ENCODE measurements around the gene LDLRAD3. TPM values are rescaled to one million over a fixed set of nuclear protein-coding genes. Genes with fewer than 3 reads are reported as not detected.
A peak's percentile ranks its signal among the peaks of the same experiment; 100 is the strongest.

Gene LDLRAD3, protein sequence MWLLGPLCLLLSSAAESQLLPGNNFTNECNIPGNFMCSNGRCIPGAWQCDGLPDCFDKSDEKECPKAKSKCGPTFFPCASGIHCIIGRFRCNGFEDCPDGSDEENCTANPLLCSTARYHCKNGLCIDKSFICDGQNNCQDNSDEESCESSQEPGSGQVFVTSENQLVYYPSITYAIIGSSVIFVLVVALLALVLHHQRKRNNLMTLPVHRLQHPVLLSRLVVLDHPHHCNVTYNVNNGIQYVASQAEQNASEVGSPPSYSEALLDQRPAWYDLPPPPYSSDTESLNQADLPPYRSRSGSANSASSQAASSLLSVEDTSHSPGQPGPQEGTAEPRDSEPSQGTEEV
- total RNA-seq, result 15.0 and 18.2 TPM in 2 replicates
- long read RNA-seq, transcript LDLRAD3-201 (6 exons, 3,798 nt), result major isoform, 26 of 50 reads
- long read RNA-seq, partial matches to known transcripts, result 5 of 50 reads
- long read RNA-seq, other reads (novel, unspliced or antisense), result 17 of 50 reads

DNA sequence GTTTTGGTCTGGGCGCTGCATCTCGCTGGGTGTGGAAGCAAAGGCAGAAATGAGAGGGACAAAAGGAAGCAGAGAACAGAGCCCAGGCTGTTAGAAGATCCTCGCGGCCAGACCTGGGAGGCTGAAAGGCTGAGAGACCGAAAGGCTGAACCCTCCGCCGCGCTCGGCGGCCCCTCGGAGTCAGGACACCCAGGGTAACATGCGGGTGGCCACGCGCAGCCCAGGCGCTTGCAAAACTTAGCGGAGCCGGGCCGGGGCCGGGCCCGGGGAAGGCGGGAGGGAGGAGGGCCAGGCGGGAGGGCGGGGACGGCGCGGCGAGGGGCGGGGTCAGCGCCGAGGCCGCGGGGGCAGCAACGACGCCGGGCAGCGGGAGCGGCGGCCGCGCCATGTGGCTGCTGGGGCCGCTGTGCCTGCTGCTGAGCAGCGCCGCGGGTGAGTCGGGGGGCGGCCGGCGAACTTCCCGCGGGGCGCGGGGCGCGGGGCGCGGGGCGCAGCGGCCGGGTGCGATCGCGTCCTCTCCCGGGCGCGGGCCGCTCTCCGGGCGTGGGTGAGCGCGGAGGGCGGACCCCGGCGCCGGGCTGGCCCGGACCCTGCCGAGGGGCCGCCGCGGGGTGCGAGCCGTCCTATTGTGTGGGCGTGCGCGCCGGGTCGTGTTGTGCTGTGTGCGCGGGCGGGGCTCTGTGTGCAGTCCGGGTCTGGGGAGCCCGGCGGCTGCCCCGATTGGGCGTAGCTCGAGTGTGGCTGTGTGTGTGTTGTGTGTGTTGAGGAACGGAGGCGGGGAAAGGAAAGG, at the start of gene LDLRAD3:
TSS of gene LDLRAD3 (plus strand) at position 350 of the 790 bp plus-strand sequence. CDS start at position 387, 37 bp downstream.
- H3K27ac Mint-ChIP-seq (ENCODE audit: unreplicated experiment), result peak within 1 kb of the TSS; percentile 84
- TF ChIP-seq, protein P1, sequence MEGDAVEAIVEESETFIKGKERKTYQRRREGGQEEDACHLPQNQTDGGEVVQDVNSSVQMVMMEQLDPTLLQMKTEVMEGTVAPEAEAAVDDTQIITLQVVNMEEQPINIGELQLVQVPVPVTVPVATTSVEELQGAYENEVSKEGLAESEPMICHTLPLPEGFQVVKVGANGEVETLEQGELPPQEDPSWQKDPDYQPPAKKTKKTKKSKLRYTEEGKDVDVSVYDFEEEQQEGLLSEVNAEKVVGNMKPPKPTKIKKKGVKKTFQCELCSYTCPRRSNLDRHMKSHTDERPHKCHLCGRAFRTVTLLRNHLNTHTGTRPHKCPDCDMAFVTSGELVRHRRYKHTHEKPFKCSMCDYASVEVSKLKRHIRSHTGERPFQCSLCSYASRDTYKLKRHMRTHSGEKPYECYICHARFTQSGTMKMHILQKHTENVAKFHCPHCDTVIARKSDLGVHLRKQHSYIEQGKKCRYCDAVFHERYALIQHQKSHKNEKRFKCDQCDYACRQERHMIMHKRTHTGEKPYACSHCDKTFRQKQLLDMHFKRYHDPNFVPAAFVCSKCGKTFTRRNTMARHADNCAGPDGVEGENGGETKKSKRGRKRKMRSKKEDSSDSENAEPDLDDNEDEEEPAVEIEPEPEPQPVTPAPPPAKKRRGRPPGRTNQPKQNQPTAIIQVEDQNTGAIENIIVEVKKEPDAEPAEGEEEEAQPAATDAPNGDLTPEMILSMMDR (IDR thresholded peaks at IDR 0.05), result no peak
- H3K27me3 Mint-ChIP-seq (ENCODE audit: unreplicated experiment), result peaks cover 5% of the 10 kb centered on the region
- H3K36me3 Mint-ChIP-seq (ENCODE audit: unreplicated experiment), result no peaks in the 10 kb centered on the region
- H3K9me3 Mint-ChIP-seq (ENCODE audit: unreplicated experiment), result no peaks in the 10 kb centered on the region
- peak within 1 kb of the TSS; percentile 90 for H3K4me3 Mint-ChIP-seq (ENCODE audit: unreplicated experiment)
- peaks cover 31% of the 10 kb centered on the region for H3K4me1 Mint-ChIP-seq (ENCODE audit: unreplicated experiment)
- DNase-seq (ENCODE audit: extremely low spot score, unreplicated experiment), result peak; percentile 92

DNA sequence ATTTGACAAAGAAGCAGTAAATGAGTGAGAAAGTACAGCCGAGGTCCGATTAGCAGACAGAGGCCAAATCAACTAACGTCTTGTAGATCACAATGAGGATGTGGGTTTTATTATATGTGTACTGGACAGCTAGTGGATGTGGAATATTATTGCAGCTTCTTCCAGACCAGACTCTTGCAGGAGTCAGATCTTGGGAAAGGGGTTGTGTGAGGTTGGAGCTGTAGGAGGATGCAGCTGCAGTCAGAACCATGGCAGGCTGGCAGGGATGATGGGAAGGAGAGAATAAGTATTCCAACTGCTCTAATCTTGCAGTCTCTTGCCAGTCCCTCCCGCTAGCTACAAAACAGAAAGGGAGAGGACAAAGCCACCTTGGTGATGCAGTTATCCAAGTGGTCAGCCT, 46.8 kb upstream of the LDLRAD3 start:
- TF ChIP-seq, protein P1 (IDR thresholded peaks at IDR 0.05), result no peak
- Mint-ChIP-seq H3K4me1 (ENCODE audit: unreplicated experiment) (no peaks in the 10 kb centered on the region), H3K4me3 (ENCODE audit: unreplicated experiment) (no peak overlapping the region), H3K36me3 (ENCODE audit: unreplicated experiment) (peaks cover 3% of the 10 kb centered on the region), H3K27me3 (ENCODE audit: unreplicated experiment) (peaks cover 40% of the 10 kb centered on the region), H3K9me3 (ENCODE audit: unreplicated experiment) (peaks cover 7% of the 10 kb centered on the region), H3K27ac (ENCODE audit: unreplicated experiment) (no peak overlapping the region)
- DNase-seq (ENCODE audit: extremely low spot score, unreplicated experiment), result no peak

DNA sequence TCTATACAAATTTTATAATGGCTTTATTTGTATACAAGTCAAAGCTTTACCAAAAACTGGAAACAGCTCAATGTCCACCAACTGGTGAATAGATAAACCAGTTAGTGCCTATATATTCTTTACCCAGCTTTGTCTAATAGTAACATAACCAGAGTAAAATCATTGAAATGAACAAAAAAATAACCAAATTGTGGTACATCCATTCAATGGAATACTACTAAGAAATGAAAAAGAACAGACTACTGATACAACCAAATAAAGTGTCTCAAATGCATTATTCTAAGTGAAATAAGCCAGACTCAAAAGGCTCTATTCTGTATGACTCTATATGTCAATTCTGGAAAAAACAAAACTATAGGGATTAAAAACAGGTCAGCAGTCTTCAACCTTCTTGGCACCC, 40.9 kb upstream of the LDLRAD3 start:
- Mint-ChIP-seq H3K9me3 (ENCODE audit: unreplicated experiment) (peaks cover 17% of the 10 kb centered on the region), H3K36me3 (ENCODE audit: unreplicated experiment) (peaks cover 8% of the 10 kb centered on the region), H3K4me3 (ENCODE audit: unreplicated experiment) (no peak overlapping the region), H3K27me3 (ENCODE audit: unreplicated experiment) (peaks cover 10% of the 10 kb centered on the region), H3K27ac (ENCODE audit: unreplicated experiment) (no peak overlapping the region), H3K4me1 (ENCODE audit: unreplicated experiment) (peaks cover 7% of the 10 kb centered on the region)
- TF ChIP-seq, protein P1 (IDR thresholded peaks at IDR 0.05), result no peak
- no peak for DNase-seq (ENCODE audit: extremely low spot score, unreplicated experiment)

DNA sequence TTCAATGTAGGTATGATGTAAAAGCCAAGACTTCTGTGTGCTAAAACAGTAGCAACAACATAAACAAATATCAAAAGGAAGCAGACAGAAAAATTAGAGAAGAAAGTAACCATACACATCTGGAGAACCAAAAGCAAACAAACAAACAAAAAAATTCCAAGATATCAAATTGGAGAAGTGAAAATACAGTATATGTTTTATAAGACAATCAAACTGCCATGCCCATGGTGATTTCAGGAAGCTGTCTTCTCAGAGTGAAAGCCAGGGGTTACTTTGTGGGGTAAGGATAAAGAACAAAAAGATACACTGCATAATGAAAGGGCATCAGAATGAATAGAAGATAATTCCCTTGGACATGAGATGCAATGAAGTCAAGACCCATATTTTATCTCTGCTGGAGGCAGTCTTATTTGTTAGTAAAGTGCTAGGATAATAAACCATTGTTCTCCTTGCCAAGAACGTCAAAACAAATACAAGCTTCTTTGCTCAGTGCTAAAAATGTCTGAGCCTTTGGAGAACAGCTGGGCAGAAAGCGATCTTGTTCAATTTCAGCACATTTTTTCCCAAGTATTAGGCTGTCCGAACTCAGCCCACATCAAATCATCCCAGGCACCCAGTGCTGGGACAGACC, 38.1 kb upstream of the LDLRAD3 start:
- H3K27ac Mint-ChIP-seq (ENCODE audit: unreplicated experiment), result no peak overlapping the region
- no peak overlapping the region for H3K4me3 Mint-ChIP-seq (ENCODE audit: unreplicated experiment)
- H3K36me3 Mint-ChIP-seq (ENCODE audit: unreplicated experiment), result peaks cover 5% of the 10 kb centered on the region
- DNase-seq (ENCODE audit: extremely low spot score, unreplicated experiment), result no peak
- H3K4me1 Mint-ChIP-seq (ENCODE audit: unreplicated experiment), result peaks cover 24% of the 10 kb centered on the region
- peaks cover 14% of the 10 kb centered on the region for H3K9me3 Mint-ChIP-seq (ENCODE audit: unreplicated experiment)
- H3K27me3 Mint-ChIP-seq (ENCODE audit: unreplicated experiment), result no peaks in the 10 kb centered on the region
- TF ChIP-seq, protein P1 (IDR thresholded peaks at IDR 0.05), result no peak
